Smooth muscle cell of the brain vasculature (primary cell): ENCODE data around the gene MYO6.
"Not testable (repeated sequence)": the region's sequence is repeated elsewhere in the genome, so short reads cannot be mapped to it uniquely, and the experiment has no call there.

Experiments
- DNase-seq: peaks from one replicate; pipeline ENCODE4 v3.0.0-alpha.2; 2012; ENCODE audit warnings: low read depth, low spot score

The MYO6 gene

DNA sequence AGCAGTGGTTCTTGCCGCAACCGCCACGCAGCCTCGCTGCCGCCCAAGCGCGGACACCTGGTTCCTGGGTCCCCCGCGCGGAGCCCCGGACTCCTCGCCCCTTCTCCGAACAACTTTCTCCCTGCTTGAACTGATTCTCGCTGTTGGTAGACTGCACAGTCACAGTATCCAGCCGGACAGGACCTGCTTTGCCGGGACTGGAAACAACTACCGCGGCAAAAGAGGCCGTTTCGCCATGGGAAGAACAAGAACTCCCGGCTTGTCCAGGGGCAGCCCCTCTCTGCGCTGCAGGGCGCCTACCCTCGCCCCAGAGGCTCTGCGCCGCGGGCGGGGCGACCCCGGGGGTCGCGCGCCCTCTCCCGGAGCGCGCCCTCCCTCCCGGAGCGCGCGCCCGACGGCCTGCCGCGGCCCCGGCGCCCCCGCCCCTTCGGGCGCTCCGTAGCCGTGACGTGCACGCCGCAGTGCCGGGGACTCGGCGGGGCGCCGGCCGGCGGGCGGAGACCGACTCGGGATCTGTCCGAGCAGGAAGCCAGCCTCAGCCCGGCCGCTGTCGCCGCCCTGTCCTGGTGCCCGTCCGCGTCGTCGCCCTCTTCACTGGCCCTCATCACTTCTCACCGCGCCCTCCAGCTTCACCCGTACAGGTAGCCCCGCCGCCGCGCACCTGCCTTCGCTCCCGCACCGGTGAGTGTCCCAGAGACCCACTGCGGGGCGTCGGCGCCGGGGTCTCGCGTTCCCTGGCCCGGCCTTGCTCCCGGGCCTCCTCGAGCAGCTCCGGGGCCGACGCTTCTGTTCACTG, at the start of gene MYO6:
TSS of gene MYO6 (plus strand) at position 497 of the 796 bp plus-strand sequence. CDS start 68,309 bp downstream, outside the sequence.
- DNase-seq, result no peak

DNA sequence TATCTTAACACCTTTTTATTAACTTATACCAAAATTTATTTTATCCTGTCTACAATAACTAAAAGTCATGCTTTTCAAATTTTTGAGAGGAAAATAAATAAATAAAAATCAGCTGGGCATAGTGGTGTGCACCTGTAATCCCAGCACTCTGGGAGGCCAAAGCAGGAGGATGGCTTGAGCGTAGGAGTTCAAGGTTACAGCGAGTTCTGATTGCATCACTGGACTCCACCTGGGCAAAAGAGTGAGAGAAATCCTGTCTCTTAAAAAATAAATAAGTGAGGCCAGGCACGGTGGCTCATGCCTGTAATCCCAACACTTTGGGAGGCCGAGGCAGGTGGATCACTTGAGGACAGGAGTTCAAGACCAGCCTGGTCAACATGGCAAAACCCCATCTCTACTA, 40.7 kb upstream of the MYO6 start:
- not testable (repeated sequence) for DNase-seq

- DNase-seq, result no peak
Observed at GRCh38 chr6:75711173-75711572, 37.9 kb upstream of the MYO6 start.

DNA sequence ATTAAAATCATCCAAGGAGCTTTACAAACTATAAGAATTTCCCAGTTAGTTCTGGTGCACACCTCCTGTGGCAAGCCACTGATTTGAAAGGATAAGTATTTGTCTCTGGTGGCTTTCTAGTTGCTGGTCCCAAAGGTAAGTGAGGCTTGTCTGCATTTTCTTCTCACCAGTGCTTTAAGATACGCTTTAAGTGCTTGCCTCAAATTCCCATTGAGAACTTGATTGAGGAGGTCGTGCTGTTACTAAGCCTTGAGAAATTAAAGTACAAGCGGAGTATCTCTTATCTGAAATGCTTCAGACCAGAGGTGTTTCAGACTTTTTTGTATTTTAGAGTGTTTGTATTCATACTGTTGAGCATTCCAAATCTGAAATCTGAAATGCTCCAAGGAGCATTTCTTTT, 29.9 kb upstream of the MYO6 start:
- no peak for DNase-seq

- no peak for DNase-seq
Observed at GRCh38 chr6:75723382-75723781, 25.7 kb upstream of the MYO6 start.

DNA sequence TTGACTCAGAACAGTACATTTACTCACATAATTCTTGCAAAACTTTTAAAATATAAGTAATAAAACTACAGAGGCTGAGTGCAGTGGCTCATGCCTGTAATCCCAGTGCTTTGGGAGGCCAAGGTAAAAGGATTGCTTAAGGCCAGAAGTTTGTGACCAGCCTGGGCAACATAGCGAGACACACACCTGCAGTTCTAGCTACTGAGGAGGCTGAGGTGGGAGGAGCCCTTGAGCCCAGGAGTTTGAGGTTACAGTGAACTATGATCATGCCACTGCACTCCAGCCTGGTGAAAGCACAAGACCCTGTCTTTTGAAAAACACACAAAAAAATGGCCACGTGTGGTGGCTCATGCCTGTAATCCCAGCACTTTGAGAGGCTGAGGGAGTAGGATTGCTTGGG, 21.8 kb upstream of the MYO6 start:
- no peak for DNase-seq

DNA sequence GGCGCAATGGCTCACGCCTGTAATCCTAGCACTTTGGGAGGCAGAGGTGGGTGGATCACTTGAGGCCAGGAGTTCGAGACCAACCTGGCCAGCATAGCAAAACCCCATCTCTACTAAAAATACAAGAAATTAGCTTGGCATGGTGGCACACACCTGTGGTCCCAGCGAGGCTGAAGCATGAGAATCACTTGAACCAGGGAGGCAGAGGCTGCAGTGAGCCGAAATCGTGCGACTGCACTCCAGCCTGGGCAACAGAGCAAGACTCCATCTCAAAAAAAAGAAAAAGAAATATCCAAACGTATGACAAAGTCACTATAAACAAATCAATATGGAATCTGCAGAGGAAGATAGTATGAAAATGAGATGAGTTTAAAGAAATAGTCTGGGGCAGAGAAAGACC, 18.0 kb upstream of the MYO6 start:
- DNase-seq, result not testable (repeated sequence)

- no peak for DNase-seq
Observed at GRCh38 chr6:75735491-75736186, 13.4 kb upstream of the MYO6 start.

DNA sequence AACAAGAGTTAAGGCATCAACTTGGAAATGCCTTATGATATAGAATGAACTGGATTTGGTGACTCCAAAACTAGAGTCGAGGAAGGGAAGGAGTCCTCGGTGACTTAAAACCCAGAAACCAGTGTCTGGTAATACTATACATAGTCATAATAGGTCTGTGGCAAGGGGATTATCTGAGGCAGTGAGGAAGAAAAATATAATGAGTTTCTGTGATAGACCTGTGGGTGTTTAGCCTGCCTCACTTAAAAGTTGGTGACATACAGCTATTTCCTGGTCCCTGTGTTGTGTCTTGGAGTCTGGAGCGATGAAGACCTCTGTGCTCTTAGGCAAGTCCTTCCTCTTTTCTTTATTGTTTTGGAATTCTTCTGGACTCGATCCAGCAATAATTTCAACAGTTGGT, 5.1 kb upstream of the MYO6 start:
- no peak for DNase-seq

DNA sequence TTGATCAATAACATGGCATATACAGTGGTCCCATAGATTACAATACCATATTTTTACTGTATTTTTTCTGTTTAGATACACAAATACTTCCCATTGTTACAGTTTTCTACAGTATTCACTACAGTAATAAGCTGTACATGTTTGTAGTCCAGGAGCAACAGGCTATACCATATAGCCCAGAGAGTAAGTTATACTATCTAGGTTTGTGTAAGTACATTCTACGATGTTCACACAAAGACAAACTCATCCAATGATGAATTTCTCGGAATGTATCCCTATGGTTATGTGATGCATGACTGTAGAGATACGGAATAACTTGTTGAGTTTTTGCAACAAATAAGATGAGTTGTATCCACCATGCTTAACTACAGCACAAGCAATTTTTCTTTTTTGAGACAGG, 3.6 kb upstream of the MYO6 start:
- no peak for DNase-seq

DNA sequence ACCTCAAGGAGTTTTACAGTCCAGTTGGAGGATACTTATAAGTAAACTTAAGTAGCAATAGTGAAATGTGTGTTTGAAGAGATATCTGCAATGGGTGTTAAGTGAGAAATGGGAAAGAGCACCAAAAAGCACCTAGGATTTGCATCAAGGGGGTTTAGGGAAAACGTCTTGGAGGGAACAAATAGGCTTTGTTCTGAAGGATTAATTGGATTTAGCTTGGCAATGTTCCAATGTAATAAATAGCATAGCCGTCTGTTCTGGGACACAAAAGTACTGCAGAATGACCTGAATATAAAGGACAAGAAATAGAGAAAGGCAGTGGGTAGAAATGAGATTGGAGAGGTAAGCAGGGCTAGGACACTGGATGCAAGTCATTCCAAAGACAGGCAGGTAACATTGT, 2.8 kb upstream of the MYO6 start:
- DNase-seq, result no peak

- DNase-seq, result no peak
Observed at GRCh38 chr6:75747152-75747992, 1.7 kb upstream of the MYO6 start.

- no peak for DNase-seq
Observed at GRCh38 chr6:75748003-75748742, 866 bp upstream of the MYO6 start.

DNA sequence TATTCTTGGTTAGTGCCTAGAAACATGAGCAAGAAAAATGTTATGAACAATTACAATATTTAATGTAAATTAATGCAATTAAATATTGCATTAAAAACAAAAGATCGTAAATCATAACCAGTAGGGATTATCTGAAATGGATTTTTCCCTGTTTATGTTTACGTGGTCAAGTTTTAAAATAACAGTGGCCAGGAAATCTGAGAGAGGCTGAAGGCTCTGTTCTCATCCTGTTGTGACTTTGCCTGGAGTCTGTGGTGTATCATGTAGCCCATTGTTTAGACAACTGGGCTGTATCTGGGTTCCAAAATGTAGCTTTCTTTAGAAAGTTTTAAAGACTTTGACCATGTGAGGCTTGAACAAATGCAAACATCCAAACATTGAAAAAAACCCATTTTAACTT, 2.4 kb downstream of the MYO6 start:
- DNase-seq, result no peak

GRCh38 chr6:75752365-75752764, 3.3 kb downstream of the MYO6 start:
- DNase-seq, result no peak

DNA sequence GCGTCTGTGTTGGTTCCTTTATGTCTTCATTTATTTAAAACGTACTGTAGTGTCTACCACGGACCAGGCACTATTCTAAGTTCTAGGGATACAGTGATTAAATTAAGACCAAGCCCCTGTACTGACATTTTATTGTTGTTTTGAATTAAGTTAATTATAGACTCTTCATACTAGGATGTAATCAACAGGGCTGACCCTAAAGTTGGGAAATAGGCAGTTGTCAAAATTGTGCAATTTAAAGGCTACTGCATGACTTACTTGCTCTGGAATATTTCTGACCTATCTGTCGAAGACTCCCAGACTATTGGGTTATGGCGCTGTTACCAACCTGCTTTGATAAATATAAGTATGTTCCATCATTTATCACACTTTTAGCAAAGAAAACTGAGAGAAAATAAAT, 6.7 kb downstream of the MYO6 start:
- no peak for DNase-seq

- DNase-seq, result no peak
Observed at GRCh38 chr6:75757295-75757694, 8.3 kb downstream of the MYO6 start.

GRCh38 chr6:75758061-75758460, 9.0 kb downstream of the MYO6 start:
- DNase-seq, result no peak

- DNase-seq, result no peak
Observed at GRCh38 chr6:75759207-75759606, 10.2 kb downstream of the MYO6 start.

DNA sequence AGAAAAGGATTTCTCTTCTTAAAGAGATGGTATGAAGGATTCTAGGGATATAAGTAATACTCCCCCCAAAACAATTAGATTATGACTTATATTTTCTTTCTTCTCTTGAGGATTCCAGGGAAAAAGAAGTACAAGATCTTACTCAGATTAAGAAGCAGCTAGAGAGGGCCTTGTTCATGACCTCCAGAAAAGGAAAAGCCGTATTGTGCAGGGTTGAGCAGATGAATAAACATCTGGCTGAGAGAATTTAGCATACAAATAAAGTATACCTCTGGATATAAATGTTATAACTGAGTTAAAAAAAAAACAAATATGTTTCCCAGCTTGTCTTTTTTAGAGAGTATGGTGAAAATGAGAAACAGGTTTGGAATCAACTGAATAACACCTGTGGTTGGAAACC, 11.3 kb downstream of the MYO6 start:
- DNase-seq, result no peak

DNA sequence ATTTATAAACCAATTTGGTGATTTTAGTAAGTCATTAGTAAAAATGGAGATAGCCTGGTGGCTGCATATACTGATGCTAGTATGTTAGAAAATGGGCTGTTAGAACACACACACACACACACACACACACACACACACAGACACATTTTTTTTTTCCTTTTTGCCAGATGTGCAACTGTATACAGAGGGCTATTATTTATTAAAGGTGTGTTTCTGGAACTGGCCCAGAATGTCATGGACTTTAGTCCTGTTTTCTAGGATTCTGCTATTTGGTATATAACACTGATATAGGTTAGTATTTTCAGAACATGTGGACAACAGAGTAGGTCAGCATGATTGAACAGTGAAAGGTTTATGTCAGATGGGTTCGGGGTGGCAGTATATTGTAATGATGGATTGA, 12.4 kb downstream of the MYO6 start:
- no peak for DNase-seq

- no peak for DNase-seq
Observed at GRCh38 chr6:75762063-75762462, 13.0 kb downstream of the MYO6 start.
